ENCODE measurements around the gene SLC13A4.
"Not testable (repeated sequence)": the region's sequence is repeated elsewhere in the genome, so short reads cannot be mapped to it uniquely, and the experiment has no call there.

Gene SLC13A4

GRCh38 chr7:135728136-135728669, at the start of gene SLC13A4:
Gene SLC13A4, minus strand, starts transcription at chr7:135728186. Its CDS starts 690 bp downstream, at chr7:135727496.
- DNase-seq (ENCODE audit: low read depth), result no peak

GRCh38 chr7:135775915-135776314, 47.9 kb upstream of the SLC13A4 start:
- DNase-seq (ENCODE audit: low read depth), result not testable (repeated sequence)

GRCh38 chr7:135775230-135775629, 47.2 kb upstream of the SLC13A4 start:
- no peak for DNase-seq (ENCODE audit: low read depth)

- DNase-seq (ENCODE audit: low read depth), result no peak
Observed at GRCh38 chr7:135774284-135774683, 46.3 kb upstream of the SLC13A4 start.

GRCh38 chr7:135773464-135773863, 45.5 kb upstream of the SLC13A4 start:
- DNase-seq (ENCODE audit: low read depth), result no peak

- no peak for DNase-seq (ENCODE audit: low read depth)
Observed at GRCh38 chr7:135772639-135773222, 44.7 kb upstream of the SLC13A4 start.

- peak; percentile 43 for DNase-seq (ENCODE audit: low read depth)
Observed at GRCh38 chr7:135771961-135772638, 44.1 kb upstream of the SLC13A4 start.

GRCh38 chr7:135771051-135771450, 43.1 kb upstream of the SLC13A4 start:
- DNase-seq (ENCODE audit: low read depth), result no peak

- no peak for DNase-seq (ENCODE audit: low read depth)
Observed at GRCh38 chr7:135770139-135770710, 42.2 kb upstream of the SLC13A4 start.

GRCh38 chr7:135769005-135769802, 41.2 kb upstream of the SLC13A4 start:
- DNase-seq (ENCODE audit: low read depth), result no peak

GRCh38 chr7:135768467-135768866, 40.5 kb upstream of the SLC13A4 start:
- no peak for DNase-seq (ENCODE audit: low read depth)

- no peak for DNase-seq (ENCODE audit: low read depth)
Observed at GRCh38 chr7:135768064-135768463, 40.1 kb upstream of the SLC13A4 start.

- DNase-seq (ENCODE audit: low read depth), result no peak
Observed at GRCh38 chr7:135763261-135763660, 35.3 kb upstream of the SLC13A4 start.

GRCh38 chr7:135761751-135762488, 33.9 kb upstream of the SLC13A4 start:
- DNase-seq (ENCODE audit: low read depth), result no peak

GRCh38 chr7:135759532-135759931, 31.5 kb upstream of the SLC13A4 start:
- DNase-seq (ENCODE audit: low read depth), result no peak

GRCh38 chr7:135758531-135758932, 30.5 kb upstream of the SLC13A4 start:
- no peak for DNase-seq (ENCODE audit: low read depth)

GRCh38 chr7:135757719-135758411, 29.9 kb upstream of the SLC13A4 start:
- peak; percentile 42 for DNase-seq (ENCODE audit: low read depth)

GRCh38 chr7:135756191-135756590, 28.2 kb upstream of the SLC13A4 start:
- no peak for DNase-seq (ENCODE audit: low read depth)

- no peak for DNase-seq (ENCODE audit: low read depth)
Observed at GRCh38 chr7:135755351-135755753, 27.4 kb upstream of the SLC13A4 start.

GRCh38 chr7:135753616-135754413, 25.8 kb upstream of the SLC13A4 start:
- DNase-seq (ENCODE audit: low read depth), result no peak
